ENCODE measurements around the gene ARID1A.

- TF ChIP-seq, protein P1, sequence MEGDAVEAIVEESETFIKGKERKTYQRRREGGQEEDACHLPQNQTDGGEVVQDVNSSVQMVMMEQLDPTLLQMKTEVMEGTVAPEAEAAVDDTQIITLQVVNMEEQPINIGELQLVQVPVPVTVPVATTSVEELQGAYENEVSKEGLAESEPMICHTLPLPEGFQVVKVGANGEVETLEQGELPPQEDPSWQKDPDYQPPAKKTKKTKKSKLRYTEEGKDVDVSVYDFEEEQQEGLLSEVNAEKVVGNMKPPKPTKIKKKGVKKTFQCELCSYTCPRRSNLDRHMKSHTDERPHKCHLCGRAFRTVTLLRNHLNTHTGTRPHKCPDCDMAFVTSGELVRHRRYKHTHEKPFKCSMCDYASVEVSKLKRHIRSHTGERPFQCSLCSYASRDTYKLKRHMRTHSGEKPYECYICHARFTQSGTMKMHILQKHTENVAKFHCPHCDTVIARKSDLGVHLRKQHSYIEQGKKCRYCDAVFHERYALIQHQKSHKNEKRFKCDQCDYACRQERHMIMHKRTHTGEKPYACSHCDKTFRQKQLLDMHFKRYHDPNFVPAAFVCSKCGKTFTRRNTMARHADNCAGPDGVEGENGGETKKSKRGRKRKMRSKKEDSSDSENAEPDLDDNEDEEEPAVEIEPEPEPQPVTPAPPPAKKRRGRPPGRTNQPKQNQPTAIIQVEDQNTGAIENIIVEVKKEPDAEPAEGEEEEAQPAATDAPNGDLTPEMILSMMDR (IDR thresholded peaks at IDR 0.05): no peak
- TF ChIP-seq POLR2A (IDR thresholded peaks at IDR 0.05): no peak
Measured at GRCh38 chr1:26779098-26779668, 83.4 kb downstream of the ARID1A start.

Data from heart left ventricle (tissue), 13 donors.